Parathyroid adenoma (tissue), 2 donors: ENCODE data around the gene SALL1.

Source experiments
- H2AFZ ChIP-seq: fragments of 300-600 bp; sonication (generic); one replicate; pipeline ENCODE4 v1.7.0; 2017; ENCODE audit warnings: antibody characterized with exemption, mild to moderate bottlenecking
- H3K27ac ChIP-seq: fragments of 300-600 bp; sonication (generic); one replicate; pipeline ENCODE4 v1.7.0; 2017
- H3K27me3 ChIP-seq: fragments of 300-600 bp; sonication (generic); one replicate; pipeline ENCODE4 v1.7.0; 2017; ENCODE audit warnings: low read length; ENCODE audit not compliant: control insufficient read depth, insufficient read depth
- H3K36me3 ChIP-seq: fragments of 300-600 bp; sonication (generic); one replicate; pipeline ENCODE4 v1.7.0; 2017; ENCODE audit warnings: low read length; ENCODE audit not compliant: control insufficient read depth, insufficient read depth
- H3K4me1 ChIP-seq: fragments of 300-600 bp; sonication (generic); one replicate; pipeline ENCODE4 v1.7.0; 2017; ENCODE audit warnings: control low read depth
- H3K4me2 ChIP-seq: fragments of 300-600 bp; sonication (generic); one replicate; pipeline ENCODE4 v1.7.0; 2017; ENCODE audit warnings: low read length
- H3K4me3 ChIP-seq: fragments of 300-600 bp; sonication (generic); one replicate; pipeline ENCODE4 v1.7.0; 2017; ENCODE audit warnings: low read depth, low read length
- H3K79me2 ChIP-seq: fragments of 300-600 bp; sonication (generic); one replicate; pipeline ENCODE4 v1.7.0; 2017; ENCODE audit warnings: control low read depth
- H3K9ac ChIP-seq: fragments of 300-600 bp; sonication (generic); one replicate; pipeline ENCODE4 v1.7.0; 2017; ENCODE audit warnings: mild to moderate bottlenecking
- H3K9me3 ChIP-seq: fragments of 300-600 bp; sonication (generic); one replicate; pipeline ENCODE4 v1.7.0; 2017; ENCODE audit warnings: low read length; ENCODE audit not compliant: control insufficient read depth
- CTCF ChIP-seq: fragments of 300-600 bp; sonication (generic); IDR thresholded peaks from one replicate; pipeline ENCODE4 v1.7.0; 2017; ENCODE audit warnings: antibody characterized with exemption, mild to moderate bottlenecking
- donor health status: primary hyperparathyroidism.

SALL1 gene

GRCh38 chr16:51152691-51153576 lies 1.9 kb upstream of the SALL1 start:
- Histone ChIP-seq H3K4me1 (no peaks in the 10 kb centered on the region), H3K9ac (no peak overlapping the region), H3K27me3 (no peaks in the 10 kb centered on the region), H2AFZ (no peak overlapping the region), H3K79me2 (no peaks in the 10 kb centered on the region), H3K9me3 (no peaks in the 10 kb centered on the region), H3K36me3 (no peaks in the 10 kb centered on the region), H3K4me2 (peak overlapping the region; percentile 87), H3K4me3 (peak overlapping the region; percentile 63), H3K27ac (no peak overlapping the region)
- no peak for TF ChIP-seq CTCF

- Histone ChIP-seq H3K4me2 (peak overlapping the region; percentile 87), H3K27me3 (no peaks in the 10 kb centered on the region), H3K9ac (no peak overlapping the region), H3K4me1 (no peaks in the 10 kb centered on the region), H3K4me3 (peak overlapping the region; percentile 63), H3K27ac (no peak overlapping the region), H3K79me2 (no peaks in the 10 kb centered on the region), H2AFZ (peak overlapping the region; percentile 3), H3K36me3 (no peaks in the 10 kb centered on the region), H3K9me3 (no peaks in the 10 kb centered on the region)
- no peak for TF ChIP-seq CTCF
These were observed 1.0 kb upstream of the SALL1 start for GRCh38 chr16:51151961-51152663.

GRCh38 chr16:51151435-51151960 lies 428 bp upstream of the SALL1 start:
- H3K4me2 ChIP-seq, result peak overlapping the region; percentile 83
- no peaks in the 10 kb centered on the region for H3K4me1 ChIP-seq
- peak overlapping the region; percentile 63 for H3K4me3 ChIP-seq
- no peaks in the 10 kb centered on the region for H3K9me3 ChIP-seq
- no peak overlapping the region for H3K9ac ChIP-seq
- no peak overlapping the region for H3K27ac ChIP-seq
- no peaks in the 10 kb centered on the region for H3K79me2 ChIP-seq
- no peak for TF ChIP-seq CTCF
- peak overlapping the region; percentile 3 for H2AFZ ChIP-seq
- H3K36me3 ChIP-seq, result no peaks in the 10 kb centered on the region
- no peaks in the 10 kb centered on the region for H3K27me3 ChIP-seq

GRCh38 chr16:51150165-51150887 lies 744 bp downstream of the SALL1 start:
- peak overlapping the region; percentile 36 for H2AFZ ChIP-seq
- H3K79me2 ChIP-seq, result no peaks in the 10 kb centered on the region
- H3K9ac ChIP-seq, result no peak overlapping the region
- no peak overlapping the region for H3K27ac ChIP-seq
- peak overlapping the region; percentile 88 for H3K4me3 ChIP-seq
- no peak for TF ChIP-seq CTCF
- H3K27me3 ChIP-seq, result no peaks in the 10 kb centered on the region
- no peaks in the 10 kb centered on the region for H3K4me1 ChIP-seq
- H3K4me2 ChIP-seq, result peak overlapping the region; percentile 84
- H3K9me3 ChIP-seq, result no peaks in the 10 kb centered on the region
- H3K36me3 ChIP-seq, result no peaks in the 10 kb centered on the region
